CD4-positive, alpha-beta T cell treated with Interleukin-1 beta for 1 hour (primary cell): ENCODE measurements around the gene BANP.
"Not testable (repeated sequence)": the region's sequence is repeated elsewhere in the genome, so short reads cannot be mapped to it uniquely, and the experiment has no call there.

Experiments used
- DNase-seq, 2 donors: peaks; one replicate each; pipeline ENCODE4 v3.0.0-alpha.2; 2020 to 2022

Gene BANP, protein sequence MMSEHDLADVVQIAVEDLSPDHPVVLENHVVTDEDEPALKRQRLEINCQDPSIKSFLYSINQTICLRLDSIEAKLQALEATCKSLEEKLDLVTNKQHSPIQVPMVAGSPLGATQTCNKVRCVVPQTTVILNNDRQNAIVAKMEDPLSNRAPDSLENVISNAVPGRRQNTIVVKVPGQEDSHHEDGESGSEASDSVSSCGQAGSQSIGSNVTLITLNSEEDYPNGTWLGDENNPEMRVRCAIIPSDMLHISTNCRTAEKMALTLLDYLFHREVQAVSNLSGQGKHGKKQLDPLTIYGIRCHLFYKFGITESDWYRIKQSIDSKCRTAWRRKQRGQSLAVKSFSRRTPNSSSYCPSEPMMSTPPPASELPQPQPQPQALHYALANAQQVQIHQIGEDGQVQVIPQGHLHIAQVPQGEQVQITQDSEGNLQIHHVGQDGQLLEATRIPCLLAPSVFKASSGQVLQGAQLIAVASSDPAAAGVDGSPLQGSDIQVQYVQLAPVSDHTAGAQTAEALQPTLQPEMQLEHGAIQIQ

DNA sequence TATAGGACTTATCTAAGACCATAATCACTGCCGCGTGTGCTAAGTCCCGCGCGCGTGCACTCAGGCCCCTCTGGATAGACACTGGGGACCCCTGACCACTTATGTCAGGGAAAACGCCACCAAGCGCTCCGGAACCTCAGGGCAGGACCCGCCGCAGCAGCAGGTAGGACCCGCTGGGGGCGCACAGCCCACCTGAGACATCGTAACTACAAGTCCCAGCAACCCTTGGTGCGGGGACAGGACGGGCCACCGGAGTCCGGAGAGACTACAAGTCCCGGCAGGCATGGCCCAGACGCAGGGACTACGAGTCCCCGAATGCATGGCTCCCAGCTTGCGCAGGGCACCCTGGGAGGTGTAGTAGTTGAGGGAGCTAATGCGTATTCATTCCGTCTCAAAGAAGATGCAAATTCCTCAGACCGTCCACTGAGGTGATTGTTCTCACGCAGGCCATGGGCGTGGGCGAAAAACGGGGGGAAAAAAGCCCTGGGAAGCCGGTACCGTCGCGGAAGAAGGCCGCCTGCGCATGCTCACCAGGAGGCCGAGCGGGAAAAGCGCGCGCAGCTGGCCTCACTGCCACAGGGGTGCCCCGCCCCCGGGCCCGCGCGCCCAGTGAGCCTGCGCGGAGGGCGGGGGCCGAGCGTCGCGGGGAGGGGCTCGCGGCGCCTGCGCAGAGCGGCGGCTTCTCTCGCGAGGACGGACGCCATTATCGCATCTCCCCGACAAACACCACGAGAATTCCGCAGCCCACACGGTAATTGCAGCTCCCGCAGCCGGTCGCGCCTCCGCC is at the start of gene BANP:
Gene BANP, plus strand, starts transcription at position 670 of the 787 bp plus-strand sequence. CDS start 23,682 bp downstream, outside the sequence.
- DNase-seq = peak; percentile 98 to 99

DNA sequence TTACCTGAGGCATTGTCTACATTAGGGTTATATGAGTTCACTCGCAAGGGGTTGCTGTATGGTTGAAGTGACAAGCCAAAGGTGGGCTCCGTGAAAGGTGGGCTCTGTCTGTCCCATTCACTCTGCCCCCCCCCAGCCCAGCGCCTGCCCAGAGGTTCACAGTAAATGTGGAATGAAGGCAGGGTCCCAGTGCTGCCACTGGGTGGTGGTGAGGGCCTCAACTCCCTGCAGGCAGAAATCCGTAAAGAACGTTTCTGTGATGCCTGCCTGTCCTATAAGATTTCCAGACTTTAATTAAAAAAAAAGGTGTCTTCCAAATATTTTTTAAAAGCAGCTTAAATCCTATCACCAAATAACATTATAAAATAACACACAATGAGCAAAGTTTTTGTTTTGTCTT is 46.3 kb upstream of the BANP start:
- not testable (repeated sequence) for DNase-seq

DNA sequence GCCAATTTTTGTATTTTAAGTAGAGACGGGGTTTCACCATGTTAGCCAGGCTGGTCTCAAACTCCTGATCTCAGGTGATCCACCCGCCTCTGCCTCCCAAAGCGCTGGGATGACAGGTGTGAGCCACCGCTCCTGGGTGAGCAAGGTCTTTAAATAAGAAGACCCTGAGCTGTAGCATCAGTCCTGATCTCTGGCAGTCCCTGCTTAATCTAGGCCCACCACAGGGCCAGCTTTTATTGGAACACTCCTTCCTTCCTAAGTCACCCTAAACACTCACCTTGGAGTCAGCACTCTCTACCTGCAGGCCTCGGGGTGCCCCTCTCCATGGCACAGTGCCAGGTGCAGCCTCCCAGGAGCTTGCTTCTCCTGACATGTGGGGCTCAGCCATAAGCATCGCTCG is 45.7 kb upstream of the BANP start:
- not testable (repeated sequence) for DNase-seq

- DNase-seq = not testable (repeated sequence)
These were observed 43.1 kb upstream of the BANP start for GRCh38 chr16:87908101-87908500.

DNA sequence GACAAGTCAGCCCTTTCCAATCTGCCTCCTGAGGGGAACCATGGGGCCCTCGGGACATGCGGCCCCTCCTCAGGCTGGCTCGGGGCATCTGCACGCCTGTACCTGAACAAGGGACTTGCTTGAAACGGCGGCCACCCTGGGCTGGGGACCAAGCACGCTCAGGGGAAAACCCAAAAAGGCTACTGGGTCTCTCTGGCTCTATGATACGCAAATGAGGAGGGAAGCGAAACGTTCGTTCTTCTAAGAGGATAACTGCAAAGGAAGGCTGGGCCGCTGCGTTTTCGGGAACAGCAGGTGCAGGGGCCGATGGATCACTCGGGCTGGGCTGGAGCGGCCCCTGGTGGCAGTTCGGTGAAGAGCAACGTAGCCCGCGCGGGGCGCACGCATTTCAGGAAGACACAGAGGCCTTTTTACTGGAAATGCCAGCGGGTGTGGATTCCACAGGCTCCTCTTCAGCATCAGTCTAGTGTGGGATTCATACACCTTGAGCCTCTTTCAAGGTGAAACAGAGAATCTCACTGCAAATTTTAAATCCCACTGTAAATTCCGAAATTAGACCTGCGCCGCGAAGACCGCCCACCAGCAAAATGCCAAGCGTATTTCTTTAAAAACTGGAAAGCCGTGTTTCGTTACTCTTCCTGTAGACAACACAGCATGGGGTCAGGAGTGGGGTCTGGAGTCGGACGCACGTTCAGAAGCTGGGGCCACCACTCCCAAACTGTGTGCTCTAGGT is 41.9 kb upstream of the BANP start:
- DNase-seq = peak; percentile 75 to 77

DNA sequence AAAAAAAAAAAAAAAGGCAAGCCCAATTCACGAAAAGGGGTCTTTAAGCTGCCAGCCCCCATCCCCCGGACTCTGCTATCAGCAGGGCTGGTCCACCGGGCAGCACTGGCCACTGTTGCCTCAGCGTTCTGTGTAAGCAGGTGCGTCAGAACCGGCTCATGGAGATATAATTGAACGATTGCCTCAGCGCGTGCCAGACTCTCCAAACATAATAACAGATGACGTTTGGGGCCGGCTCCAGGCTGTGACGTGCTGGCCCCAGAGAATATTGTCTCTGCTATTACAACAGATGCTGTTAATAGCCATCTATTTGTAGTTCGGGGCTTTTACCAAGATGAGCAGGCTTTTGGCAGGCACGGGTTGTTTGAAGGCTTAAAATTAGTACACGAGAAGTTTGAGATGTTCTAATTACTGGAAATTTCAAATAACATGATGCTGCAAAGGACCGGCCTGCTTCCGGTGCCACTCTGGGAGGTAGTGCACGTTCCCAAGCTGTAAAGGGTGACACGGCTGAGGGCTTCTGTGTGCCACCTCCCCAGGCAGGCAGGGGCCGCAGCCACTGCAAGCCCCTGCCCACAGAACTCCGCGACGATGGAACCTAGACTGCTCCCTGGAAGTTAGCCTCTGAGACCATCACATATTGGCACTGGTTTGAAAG is 40.0 kb upstream of the BANP start:
- DNase-seq = not testable (repeated sequence)

DNA sequence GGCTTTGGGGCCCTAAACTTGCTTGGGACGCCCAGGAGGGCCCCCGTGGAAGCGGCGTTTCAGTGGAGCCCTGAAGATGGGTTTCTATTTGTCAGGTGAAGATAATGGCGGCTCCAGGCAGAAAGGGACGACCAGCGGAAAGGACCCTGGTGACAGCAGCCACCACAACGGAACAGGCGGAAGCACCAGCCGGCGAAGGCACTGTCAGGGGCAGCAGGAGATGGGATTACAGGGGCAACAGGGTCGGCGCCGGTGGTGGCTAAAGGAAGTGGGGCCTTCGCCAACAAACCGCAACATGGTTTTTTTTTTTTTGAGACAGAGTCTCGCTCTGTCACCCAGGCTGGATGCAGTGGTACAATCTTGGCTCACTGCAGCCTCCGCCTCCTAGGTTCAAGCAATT is 38.5 kb upstream of the BANP start:
- DNase-seq = not testable (repeated sequence)

DNA sequence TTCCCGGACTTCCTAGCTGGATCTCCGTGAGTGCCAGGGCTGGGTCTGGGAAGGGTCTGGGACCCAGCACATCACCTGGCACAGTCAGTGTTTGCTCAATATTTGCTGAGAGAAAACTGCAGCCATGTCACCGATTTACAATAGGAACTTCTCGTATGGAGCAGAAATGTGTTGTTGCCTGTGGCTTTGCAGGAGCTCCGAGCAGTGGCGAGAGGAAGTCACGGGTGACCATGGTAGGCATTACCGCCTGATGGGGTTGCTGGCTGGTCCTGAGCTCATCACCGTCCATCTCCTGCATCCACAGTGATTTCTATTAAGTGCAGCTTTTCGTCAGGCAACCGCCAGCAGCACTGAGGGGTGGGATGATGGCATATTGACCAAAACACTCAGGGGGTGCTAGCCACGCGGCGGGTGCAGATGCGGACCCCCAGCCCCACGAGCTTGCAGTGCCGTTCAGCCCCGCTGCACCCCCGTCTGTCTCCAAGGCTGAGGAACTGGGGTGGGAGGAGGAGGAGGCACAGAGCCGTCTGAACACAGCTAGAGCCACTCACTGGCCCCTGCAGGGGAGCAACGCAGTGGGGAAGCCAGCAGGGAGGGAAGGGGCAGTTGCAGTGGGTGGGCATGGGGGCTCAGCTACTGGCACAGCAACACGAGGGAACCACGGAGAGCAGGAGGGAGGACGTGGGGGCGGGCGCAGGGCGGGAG is 37.1 kb upstream of the BANP start:
- DNase-seq = not testable (repeated sequence)

DNA sequence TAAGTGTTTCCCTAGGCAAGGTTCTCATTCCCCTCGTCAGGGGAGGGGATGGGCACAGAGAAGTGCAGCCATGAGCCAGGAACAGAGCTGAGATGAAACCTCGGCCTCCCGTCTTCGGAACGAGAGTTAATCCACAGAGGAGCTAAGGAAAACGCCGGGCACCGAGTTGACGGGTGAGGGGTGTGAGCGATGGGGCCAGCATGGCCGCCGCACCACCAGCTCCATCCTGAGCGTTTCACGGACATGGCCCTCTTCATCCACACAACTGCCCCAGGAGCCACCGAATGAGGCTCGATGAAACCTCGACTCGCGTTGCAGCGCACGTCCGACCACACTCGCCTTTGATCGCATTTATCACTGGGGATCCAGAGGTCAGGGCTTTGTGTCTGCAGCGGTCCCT is 36.4 kb upstream of the BANP start:
- DNase-seq = no peak

- DNase-seq = no peak
These were observed 33.7 kb upstream of the BANP start for GRCh38 chr16:87917503-87917902.

DNA sequence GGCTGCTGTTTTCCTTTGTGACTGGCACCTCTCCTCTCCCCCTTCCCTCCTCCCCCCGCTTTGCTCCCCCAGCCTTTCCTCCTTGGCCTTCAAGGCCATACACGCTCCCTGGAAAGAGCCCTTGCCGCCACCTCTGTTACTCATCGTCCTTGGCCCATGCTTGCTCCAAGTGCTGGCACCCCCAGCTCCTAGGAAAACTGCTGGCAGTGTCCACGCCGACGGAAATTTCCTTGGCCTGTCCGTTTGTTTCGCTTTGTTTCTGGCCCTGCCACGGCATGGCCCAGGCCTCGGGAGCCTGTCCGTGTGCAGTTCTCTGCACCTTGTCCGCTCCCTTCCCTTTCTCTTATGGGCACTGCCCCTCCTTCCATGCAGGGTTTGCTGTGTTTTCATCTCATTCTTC is 32.9 kb upstream of the BANP start:
- DNase-seq = no peak

- DNase-seq = no peak
These were observed 32.2 kb upstream of the BANP start for GRCh38 chr16:87918866-87919680.

DNA sequence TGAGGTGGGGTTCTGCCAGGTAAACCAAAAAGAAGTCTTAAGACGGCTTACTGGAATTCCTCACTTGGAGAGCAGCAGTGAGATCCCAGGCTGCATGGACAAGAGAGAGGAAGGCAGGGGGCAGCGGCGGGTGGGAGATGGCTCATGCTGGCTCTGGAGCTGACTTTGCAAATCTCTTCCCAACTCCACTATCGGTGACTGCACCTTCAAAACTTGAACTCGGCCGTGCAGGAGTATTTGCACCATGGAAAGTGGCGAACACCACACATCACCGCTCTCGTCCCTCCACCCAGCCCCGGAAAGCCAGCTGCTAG is 31.6 kb upstream of the BANP start:
- DNase-seq = no peak

DNA sequence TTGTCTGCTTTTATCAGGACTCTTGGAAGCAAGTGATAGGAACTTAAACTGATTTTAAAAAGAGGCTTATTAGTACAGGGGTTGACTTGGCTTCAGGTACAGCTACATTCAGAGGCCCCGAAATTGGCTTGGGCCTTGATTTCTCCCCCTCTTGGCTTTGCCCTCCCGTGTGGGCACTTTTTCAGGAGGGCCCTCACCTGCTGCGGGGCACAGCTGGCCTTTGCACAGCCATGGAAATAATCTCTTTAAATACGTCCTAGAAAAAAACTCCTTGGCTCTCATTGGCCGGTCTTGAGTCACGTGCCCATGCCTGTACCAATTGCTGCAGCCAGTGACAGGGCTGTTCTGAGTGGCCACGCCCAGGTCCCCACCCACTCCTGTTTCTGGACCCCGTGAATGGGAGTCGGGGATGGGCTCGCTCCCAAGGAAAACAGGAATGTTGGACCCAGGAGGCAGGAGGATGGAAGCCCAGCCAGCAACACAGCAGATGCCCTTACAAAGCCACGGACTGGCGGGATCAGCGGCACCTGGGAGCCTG is 29.9 kb upstream of the BANP start:
- DNase-seq = no peak

DNA sequence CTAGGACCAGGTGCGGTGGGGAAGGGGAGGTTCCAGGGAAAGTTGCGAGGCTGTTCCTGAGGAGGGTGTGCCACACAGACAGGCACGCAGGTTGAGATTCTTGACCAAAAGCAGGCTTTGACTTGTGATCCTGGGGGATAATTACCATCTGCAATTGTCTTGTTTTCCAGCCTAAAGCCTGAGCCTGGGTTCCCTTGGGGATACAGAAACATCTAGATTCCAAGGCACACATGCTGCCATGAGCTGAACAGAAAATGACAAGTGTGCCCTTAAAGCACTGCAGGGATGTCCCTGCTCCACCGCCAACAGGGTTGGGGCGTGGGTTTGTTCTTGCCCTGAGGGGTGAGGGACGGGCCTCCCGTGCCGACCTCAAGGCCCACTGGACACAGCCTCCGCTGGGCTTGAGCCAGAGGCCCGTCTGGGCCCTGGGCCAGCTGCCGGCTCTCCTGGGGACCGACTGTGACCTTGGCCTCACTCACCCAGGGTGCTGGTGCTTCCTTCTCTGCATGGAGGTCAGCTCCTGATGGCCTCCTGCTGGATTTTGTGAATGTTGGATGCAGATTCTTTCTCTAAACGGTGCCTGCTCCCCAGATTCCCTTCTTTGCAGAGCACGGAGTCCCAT is 28.9 kb upstream of the BANP start:
- DNase-seq = no peak

DNA sequence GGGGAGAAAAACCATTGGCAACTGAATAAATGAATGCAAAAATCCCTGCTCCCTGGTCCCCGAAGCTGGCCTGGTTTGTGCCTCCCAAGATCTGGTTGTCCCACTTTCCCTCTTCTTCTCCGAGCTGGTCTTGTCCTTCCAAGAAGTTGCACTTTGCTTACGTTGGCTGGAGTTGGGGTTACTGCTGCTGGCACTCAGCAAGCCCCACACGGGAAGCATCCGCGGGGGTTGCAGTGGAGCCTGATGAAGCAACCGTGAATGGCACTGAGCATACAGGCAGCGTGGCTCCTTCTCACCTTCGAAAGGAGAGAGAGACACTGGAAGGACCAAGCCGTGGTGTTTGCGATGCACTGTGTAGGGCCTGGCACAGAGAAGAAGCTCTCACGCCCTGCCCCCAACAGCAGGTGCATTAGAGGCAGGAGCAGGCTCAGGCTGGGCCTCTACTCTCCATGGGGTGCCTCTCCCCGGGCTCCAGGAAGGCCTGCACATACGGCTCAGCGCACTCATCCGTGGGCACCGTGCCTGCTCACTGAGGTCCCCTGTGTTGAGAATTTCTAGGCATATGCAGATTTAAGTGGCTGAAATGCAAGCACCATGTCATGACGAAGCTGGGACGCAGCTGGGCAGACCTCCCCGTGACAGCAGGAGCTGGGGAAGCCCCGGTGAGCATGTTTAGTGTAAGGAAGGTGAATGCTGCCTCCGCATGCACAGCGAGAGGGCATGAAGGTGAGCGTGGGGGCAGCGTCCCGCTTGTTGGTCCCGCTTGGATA is 27.0 kb upstream of the BANP start:
- peak in 1 of 2 donors; percentile 50 for DNase-seq

DNA sequence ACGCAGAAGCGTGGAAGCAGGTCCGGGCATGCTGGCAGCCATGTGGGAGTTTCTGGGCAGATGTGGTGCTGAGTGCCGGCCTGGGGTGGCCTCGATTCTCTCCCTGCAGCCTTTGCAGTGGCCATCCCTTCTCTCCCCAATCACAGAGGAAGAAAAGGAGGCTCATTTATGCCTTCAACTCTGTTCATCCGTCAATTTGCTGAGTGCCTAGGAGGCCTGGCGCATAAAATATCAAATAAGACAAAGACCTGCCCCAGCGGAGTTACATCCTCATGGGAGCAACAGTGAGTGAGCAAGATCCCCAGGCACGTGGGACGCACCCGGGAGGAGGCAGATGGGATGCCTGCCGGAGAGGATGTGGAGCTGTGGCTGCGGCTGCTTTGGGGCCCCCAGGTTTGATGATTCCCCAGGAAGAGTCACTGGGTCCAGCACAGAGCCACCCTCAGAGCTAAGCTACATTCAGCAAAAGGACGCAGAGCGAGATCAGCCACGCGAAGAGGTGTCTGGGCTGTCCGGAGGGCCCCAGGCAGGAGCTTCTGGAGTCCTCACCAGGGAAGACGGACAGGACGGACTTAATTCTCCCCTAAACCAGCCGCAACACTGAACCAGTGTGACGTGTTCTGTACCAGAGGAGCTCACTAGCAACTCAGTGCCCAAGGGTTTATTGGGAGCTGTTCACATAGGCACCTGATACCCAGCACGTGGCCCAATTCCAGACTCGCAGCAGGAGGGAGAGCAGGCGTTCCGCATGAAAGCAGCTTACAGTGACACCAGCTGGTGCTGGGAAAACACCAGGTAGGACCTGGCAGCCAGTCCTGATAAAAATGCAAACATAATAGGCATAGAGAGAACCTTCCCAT is 26.2 kb upstream of the BANP start:
- DNase-seq = no peak
